ENCODE data around the gene KIR3DL1.
"Not testable (repeated sequence)": the region's sequence is repeated elsewhere in the genome, so short reads cannot be mapped to it uniquely, and the experiment has no call there.

DNA sequence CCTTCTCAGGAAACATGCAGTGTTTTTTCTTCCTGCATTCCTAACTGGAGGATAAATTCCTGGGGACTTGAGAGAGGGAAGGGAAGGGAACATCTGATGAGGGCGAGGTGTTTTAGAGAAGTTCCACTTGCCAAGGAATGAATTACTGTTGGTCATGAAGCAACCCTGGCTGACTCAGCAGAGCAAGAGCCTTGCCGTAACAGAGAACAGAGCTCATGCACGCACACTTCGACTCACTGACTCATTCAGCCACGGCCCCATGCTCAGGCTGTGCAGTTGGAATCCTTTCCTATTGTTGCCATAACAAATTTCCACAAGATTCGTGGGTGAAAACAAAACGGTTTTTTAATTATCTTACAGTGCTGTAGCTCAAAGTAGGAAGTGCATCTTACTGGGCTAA lies 9.1 kb downstream of the KIR3DL1 start:
- TF ChIP-seq, protein P1, sequence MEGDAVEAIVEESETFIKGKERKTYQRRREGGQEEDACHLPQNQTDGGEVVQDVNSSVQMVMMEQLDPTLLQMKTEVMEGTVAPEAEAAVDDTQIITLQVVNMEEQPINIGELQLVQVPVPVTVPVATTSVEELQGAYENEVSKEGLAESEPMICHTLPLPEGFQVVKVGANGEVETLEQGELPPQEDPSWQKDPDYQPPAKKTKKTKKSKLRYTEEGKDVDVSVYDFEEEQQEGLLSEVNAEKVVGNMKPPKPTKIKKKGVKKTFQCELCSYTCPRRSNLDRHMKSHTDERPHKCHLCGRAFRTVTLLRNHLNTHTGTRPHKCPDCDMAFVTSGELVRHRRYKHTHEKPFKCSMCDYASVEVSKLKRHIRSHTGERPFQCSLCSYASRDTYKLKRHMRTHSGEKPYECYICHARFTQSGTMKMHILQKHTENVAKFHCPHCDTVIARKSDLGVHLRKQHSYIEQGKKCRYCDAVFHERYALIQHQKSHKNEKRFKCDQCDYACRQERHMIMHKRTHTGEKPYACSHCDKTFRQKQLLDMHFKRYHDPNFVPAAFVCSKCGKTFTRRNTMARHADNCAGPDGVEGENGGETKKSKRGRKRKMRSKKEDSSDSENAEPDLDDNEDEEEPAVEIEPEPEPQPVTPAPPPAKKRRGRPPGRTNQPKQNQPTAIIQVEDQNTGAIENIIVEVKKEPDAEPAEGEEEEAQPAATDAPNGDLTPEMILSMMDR (IDR thresholded peaks at IDR 0.05 in 8 of 11, conservative IDR thresholded peaks at IDR 0.05 in 3 of 11): not testable (repeated sequence)
- not testable (repeated sequence) for TF ChIP-seq POLR2A (IDR thresholded peaks at IDR 0.05)
- peak in 1 of 3 donors; percentile 17 for TF ChIP-seq POLR2AphosphoS5 (IDR thresholded peaks at IDR 0.05)
